ENCODE data around the gene C10orf53.

C10orf53 gene

DNA sequence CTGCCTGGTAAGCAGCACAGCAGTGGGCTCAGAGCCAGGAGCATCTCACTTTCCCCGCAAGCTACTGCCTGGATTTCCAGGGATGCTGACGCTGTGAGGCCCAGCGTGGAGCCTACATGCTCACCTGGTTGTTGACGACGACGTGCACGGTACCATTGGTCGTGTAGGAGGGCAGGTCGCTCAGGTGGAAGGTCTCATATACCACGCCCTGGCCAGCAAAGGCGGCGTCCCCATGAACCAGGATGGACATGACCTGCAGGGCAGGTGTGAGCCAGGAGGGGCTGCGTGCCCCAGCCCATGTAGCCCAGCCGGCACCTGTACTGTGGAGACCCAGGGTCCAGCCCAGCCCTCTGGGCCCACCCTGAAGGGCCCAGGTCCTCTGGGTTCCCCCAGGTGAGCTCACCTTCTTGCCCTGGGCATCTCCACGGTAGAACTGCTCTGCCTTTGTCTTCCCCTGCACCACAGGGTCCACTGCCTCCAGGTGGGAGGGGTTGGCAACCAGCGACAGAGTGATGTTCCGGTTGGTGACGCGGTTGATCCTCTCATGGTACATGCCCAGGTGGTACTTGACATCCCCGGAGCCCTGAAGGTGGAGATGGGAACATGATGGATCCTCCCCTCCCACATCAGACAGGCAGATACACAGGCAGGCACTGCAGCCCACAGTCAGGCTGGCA, 67.3 kb downstream of the C10orf53 start:
- H3K27ac ChIP-seq (ENCODE audit: extremely low read depth, low read depth, low read length): no peak overlapping the region
- H3K36me3 ChIP-seq (ENCODE audit: control insufficient read depth in 2 of 2, insufficient read depth in 1 of 2, low read length in 2 of 2): peaks cover 4 to 34% of the 10 kb centered on the region in 2 experiments; a peak in 2 of 3 replicates
- H3K4me3 ChIP-seq (ENCODE audit: low read depth, low read length): no peak overlapping the region
- ChIA-PET CTCF (interaction anchor here (0.5 kb wide), 1 partner anchor 479 kb away, joined by 4 read pairs; no protein-coding TSS in a partner anchor), POLR2A (no interaction called here)
- TF ChIP-seq, protein P1, sequence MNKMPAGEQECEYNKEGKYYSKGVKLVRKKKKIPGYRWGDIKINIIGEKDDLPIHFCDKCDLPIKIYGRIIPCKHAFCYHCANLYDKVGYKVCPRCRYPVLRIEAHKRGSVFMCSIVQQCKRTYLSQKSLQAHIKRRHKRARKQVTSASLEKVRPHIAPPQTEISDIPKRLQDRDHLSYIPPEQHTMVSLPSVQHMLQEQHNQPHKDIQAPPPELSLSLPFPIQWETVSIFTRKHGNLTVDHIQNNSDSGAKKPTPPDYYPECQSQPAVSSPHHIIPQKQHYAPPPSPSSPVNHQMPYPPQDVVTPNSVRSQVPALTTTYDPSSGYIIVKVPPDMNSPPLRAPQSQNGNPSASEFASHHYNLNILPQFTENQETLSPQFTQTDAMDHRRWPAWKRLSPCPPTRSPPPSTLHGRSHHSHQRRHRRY (tag by site-specific recombination; IDR thresholded peaks at IDR 0.05): no peak
- H3K9me3 ChIP-seq (ENCODE audit: control insufficient read depth, insufficient read depth, low read depth, low read length): no peaks in the 10 kb centered on the region
- no peaks in the 10 kb centered on the region for H3K4me1 ChIP-seq (ENCODE audit: control insufficient read depth, insufficient read depth, low read length)
